ENCODE results near the gene GPR39. TPM values are rescaled to one million over a fixed set of nuclear protein-coding genes. Genes with fewer than 3 reads are reported as not detected.

GPR39 gene
- total RNA-seq, 1 experiment from 2014 or later, result 34.8 TPM

GRCh38 chr2:132671151-132671835 is 254.7 kb downstream of the GPR39 start:
- ATAC-seq (peak; percentile 38), DNase-seq (peak; percentile 93)
- Histone ChIP-seq H2AFZ (ENCODE audit: low read length) (peak overlapping the region; percentile 84), H3K27me3 (ENCODE audit: low read length) (no peaks in the 10 kb centered on the region), H3F3A (ENCODE audit: low read length, unreplicated experiment) (no peaks in the 10 kb centered on the region), H3K9ac (ENCODE audit: low read length) (no peak overlapping the region; the same call in 1 of the 2 replicates), H3K9me3 (ENCODE audit: low read length) (no peaks in the 10 kb centered on the region), H3K36me3 (ENCODE audit: low read depth, low read length) (no peaks in the 10 kb centered on the region), H3K79me2 (ENCODE audit: low read length) (no peaks in the 10 kb centered on the region), H3K4me3 (ENCODE audit: low read length) (peak overlapping the region; percentile 78), H3K4me1 (ENCODE audit: insufficient read depth, low read length) (peaks cover 24% of the 10 kb centered on the region), H3K9me2 (replicated peaks; ENCODE audit: low read length) (no peaks in the 10 kb centered on the region), H3K4me2 (ENCODE audit: low read length) (peak overlapping the region; percentile 98), H4K20me1 (ENCODE audit: low read length) (no peaks in the 10 kb centered on the region), H3K27ac (ENCODE audit: low read length) (peak overlapping the region; percentile 13)
- ChIA-PET POLR2A (ENCODE audit: unreplicated experiment) (no interaction called here), CTCF (no interaction called here)
- intact Hi-C loops (cut with micrococcal nuclease), result loop anchor here (2.0 to 10.0 kb wide), 9 partner anchors 124 to 1174 kb away; partner anchors contain the start of gene NCKAP5
- BruUV-seq (replicated peaks), result no TSS peak
- TF ChIP-seq EZH2phosphoT487 (IDR thresholded peaks at IDR 0.05; ENCODE audit: borderline replicate concordance, low read length) (no peak), CTCF (conservative IDR thresholded peaks at IDR 0.05; ENCODE audit: low read depth, low read length) (no peak), EZH2 (IDR thresholded peaks at IDR 0.05; ENCODE audit: low read length, unreplicated experiment) (no peak)

GRCh38 chr2:132676999-132677398 is 260.4 kb downstream of the GPR39 start:
- intact Hi-C loops (cut with micrococcal nuclease), result loop anchor here (1.0 to 10.0 kb wide), 5 partner anchors 308 to 1168 kb away; partner anchors contain the start of gene NCKAP5
- H3K4me2 ChIP-seq (ENCODE audit: low read length), result peak overlapping the region; percentile 40; the same call in 1 of the 2 replicates
- H3K9me2 ChIP-seq (replicated peaks; ENCODE audit: low read length), result no peaks in the 10 kb centered on the region
- POLR2A ChIA-PET (ENCODE audit: unreplicated experiment), result no interaction called here
- peak overlapping the region; percentile 30 for H3K27ac ChIP-seq (ENCODE audit: low read length)
- H3F3A ChIP-seq (ENCODE audit: low read length, unreplicated experiment), result no peaks in the 10 kb centered on the region
- H3K79me2 ChIP-seq (ENCODE audit: low read length), result no peaks in the 10 kb centered on the region
- no peak overlapping the region for H3K9ac ChIP-seq (ENCODE audit: low read length)
- CTCF ChIA-PET, result interaction anchor here (0.6 to 1.0 kb wide), 3 partner anchors 127 to 490 kb away, joined by 3 read pairs; no protein-coding TSS in a partner anchor
- no TSS peak for BruUV-seq (replicated peaks)
- no peak overlapping the region for H3K4me3 ChIP-seq (ENCODE audit: low read length)
- H3K36me3 ChIP-seq (ENCODE audit: low read depth, low read length), result no peaks in the 10 kb centered on the region
- ATAC-seq (peak; percentile 19; the same call in 1 of the 2 replicates), DNase-seq (peak; percentile 38)
- H3K27me3 ChIP-seq (ENCODE audit: low read length), result no peaks in the 10 kb centered on the region
- no peaks in the 10 kb centered on the region for H4K20me1 ChIP-seq (ENCODE audit: low read length)
- H3K4me1 ChIP-seq (ENCODE audit: insufficient read depth, low read length), result peaks cover 31% of the 10 kb centered on the region
- no peak overlapping the region for H2AFZ ChIP-seq (ENCODE audit: low read length)
- peak; percentile 65 for TF ChIP-seq CTCF (conservative IDR thresholded peaks at IDR 0.05; ENCODE audit: low read depth, low read length)
- no peak for TF ChIP-seq EZH2phosphoT487 (IDR thresholded peaks at IDR 0.05; ENCODE audit: borderline replicate concordance, low read length)
- no peak for TF ChIP-seq EZH2 (IDR thresholded peaks at IDR 0.05; ENCODE audit: low read length, unreplicated experiment)
- H3K9me3 ChIP-seq (ENCODE audit: low read length), result no peaks in the 10 kb centered on the region

DNA sequence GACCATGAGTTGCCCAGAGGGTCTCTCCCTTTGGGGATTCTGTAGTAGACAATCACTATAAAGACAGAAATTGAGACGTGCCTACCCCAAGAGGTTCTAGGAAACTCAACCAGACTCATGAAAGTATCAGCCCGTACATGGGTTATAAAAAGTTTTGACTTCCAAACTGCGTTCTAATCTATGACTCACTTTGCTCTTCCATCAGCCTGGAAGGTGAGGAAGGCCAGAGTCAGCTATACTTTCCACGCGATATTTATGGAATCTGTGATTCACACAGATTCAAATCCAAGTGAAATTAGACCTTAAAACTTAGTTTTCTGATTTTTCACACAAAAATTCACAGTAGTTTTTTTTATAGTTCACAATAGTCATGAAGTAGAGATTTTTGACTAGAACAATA is 261.1 kb downstream of the GPR39 start:
- BruUV-seq (replicated peaks), result no TSS peak
- no peaks in the 10 kb centered on the region for H3K9me2 ChIP-seq (replicated peaks; ENCODE audit: low read length)
- ATAC-seq (peak; percentile 62), DNase-seq (peak; percentile 62)
- H2AFZ ChIP-seq (ENCODE audit: low read length), result no peak overlapping the region
- H3F3A ChIP-seq (ENCODE audit: low read length, unreplicated experiment), result no peaks in the 10 kb centered on the region
- no peak for TF ChIP-seq CTCF (conservative IDR thresholded peaks at IDR 0.05; ENCODE audit: low read depth, low read length)
- TF ChIP-seq EZH2 (IDR thresholded peaks at IDR 0.05; ENCODE audit: low read length, unreplicated experiment), result no peak
- TF ChIP-seq EZH2phosphoT487 (IDR thresholded peaks at IDR 0.05; ENCODE audit: borderline replicate concordance, low read length), result no peak
- H3K4me2 ChIP-seq (ENCODE audit: low read length), result peak overlapping the region; percentile 40
- POLR2A ChIA-PET (ENCODE audit: unreplicated experiment), result interaction anchor here (0.7 kb wide), 1 partner anchor 14 kb away, joined by 4 read pairs; no protein-coding TSS in a partner anchor
- H3K4me1 ChIP-seq (ENCODE audit: insufficient read depth, low read length), result peaks cover 28% of the 10 kb centered on the region
- no peaks in the 10 kb centered on the region for H3K27me3 ChIP-seq (ENCODE audit: low read length)
- no peaks in the 10 kb centered on the region for H3K9me3 ChIP-seq (ENCODE audit: low read length)
- no peaks in the 10 kb centered on the region for H3K79me2 ChIP-seq (ENCODE audit: low read length)
- CTCF ChIA-PET, result interaction anchor here (0.6 to 1.0 kb wide), 3 partner anchors 126 to 489 kb away, joined by 3 to 5 read pairs (median 3); no protein-coding TSS in a partner anchor
- no peaks in the 10 kb centered on the region for H4K20me1 ChIP-seq (ENCODE audit: low read length)
- no peak overlapping the region for H3K4me3 ChIP-seq (ENCODE audit: low read length)
- H3K27ac ChIP-seq (ENCODE audit: low read length), result peak overlapping the region; percentile 35
- H3K9ac ChIP-seq (ENCODE audit: low read length), result no peak overlapping the region
- H3K36me3 ChIP-seq (ENCODE audit: low read depth, low read length), result no peaks in the 10 kb centered on the region
- intact Hi-C loops (cut with micrococcal nuclease), result loop anchor here (1.0 to 10.0 kb wide), 5 partner anchors 307 to 1167 kb away; partner anchors contain the start of gene NCKAP5

All from PC-3 (cell line).